Effector memory CD8-positive, alpha-beta T cell (primary cell): Measurements from ENCODE around the gene TMEM255B.

ENCODE experiments used
- ATAC-seq: fragments of 150-1000 bp; cut with Tn5 transposase; replicated peaks from 2 replicates; pipeline ENCODE4 v1.10.0; 2021; ENCODE audit warnings: mild to moderate bottlenecking, moderate library complexity
- DNase-seq, 3 experiments: peaks; one replicate each; pipeline ENCODE4 v3.0.0; 2021
- H3K27ac Mint-ChIP-seq, 2 donors: one replicate each; pipeline ENCODE4 v1.8.0; 2022; ENCODE audit warnings: mild to moderate bottlenecking in 2 of 2, mixed read lengths in 2 of 2, moderate library complexity in 2 of 2
- H3K27me3 Mint-ChIP-seq, 2 donors: one replicate each; pipeline ENCODE4 v1.8.0; 2022; ENCODE audit warnings: mixed read lengths in 2 of 2
- H3K36me3 Mint-ChIP-seq: one replicate; pipeline ENCODE4 v1.8.0; 2022; ENCODE audit warnings: mild to moderate bottlenecking, moderate library complexity, mixed read lengths; ENCODE audit not compliant: insufficient read depth
- H3K4me1 Mint-ChIP-seq, 2 donors: one replicate each; pipeline ENCODE4 v1.8.0; 2022; ENCODE audit warnings: low read depth in 2 of 2, mixed read lengths in 2 of 2
- H3K4me3 Mint-ChIP-seq, 2 donors: one replicate each; pipeline ENCODE4 v1.8.0; 2022; ENCODE audit warnings: mild to moderate bottlenecking in 2 of 2, mixed read lengths in 2 of 2, moderate library complexity in 2 of 2
- H3K9me3 Mint-ChIP-seq, 2 donors: one replicate each; pipeline ENCODE4 v1.8.0; 2022; ENCODE audit warnings: mixed read lengths in 2 of 2

TMEM255B gene

GRCh38 chr13:113862191-113862930 is 103.3 kb downstream of the TMEM255B start:
- Mint-ChIP-seq H3K4me1 (peaks cover 12 to 13% of the 10 kb centered on the region in 2 donors), H3K4me3 (peak overlapping the region; percentile 65 to 77), H3K36me3 (peaks cover 4% of the 10 kb centered on the region), H3K27ac (no peak overlapping the region), H3K9me3 (peaks cover 0 to 13% of the 10 kb centered on the region in 2 donors), H3K27me3 (peaks cover 38 to 49% of the 10 kb centered on the region in 2 donors)
- no peak for ATAC-seq
- DNase-seq: no peak

GRCh38 chr13:113862931-113863523 is 104.0 kb downstream of the TMEM255B start:
- H3K27me3 Mint-ChIP-seq: peaks cover 42 to 55% of the 10 kb centered on the region in 2 donors
- H3K4me3 Mint-ChIP-seq: peak overlapping the region; percentile 65 to 77
- peak; percentile 14 for ATAC-seq
- peaks cover 12 to 13% of the 10 kb centered on the region in 2 donors for H3K4me1 Mint-ChIP-seq
- DNase-seq: no peak
- H3K27ac Mint-ChIP-seq: no peak overlapping the region
- H3K36me3 Mint-ChIP-seq: peaks cover 4% of the 10 kb centered on the region
- H3K9me3 Mint-ChIP-seq: peaks cover under 1 to 13% of the 10 kb centered on the region in 2 donors

GRCh38 chr13:113863524-113864272 is 104.7 kb downstream of the TMEM255B start, which contains the start of gene GAS6:
TSS of gene GAS6 (minus strand) at chr13:113864076. CDS start at chr13:113863920, 156 bp downstream.
- H3K27ac Mint-ChIP-seq: no peak within 1 kb of the TSS
- H3K36me3 Mint-ChIP-seq: peaks cover 4% of the 10 kb centered on the region
- peaks cover 48 to 62% of the 10 kb centered on the region in 2 donors for H3K27me3 Mint-ChIP-seq
- H3K4me3 Mint-ChIP-seq: peak within 1 kb of the TSS; percentile 56 to 77
- H3K9me3 Mint-ChIP-seq: peaks cover 2 to 8% of the 10 kb centered on the region in 2 donors
- ATAC-seq (peak; percentile 67), DNase-seq (no peak)
- peaks cover 12 to 13% of the 10 kb centered on the region in 2 donors for H3K4me1 Mint-ChIP-seq

GRCh38 chr13:113864273-113864890 is 105.4 kb downstream of the TMEM255B start:
- Mint-ChIP-seq H3K4me3 (peak overlapping the region; percentile 50 to 65), H3K27me3 (peaks cover 52 to 68% of the 10 kb centered on the region in 2 donors), H3K36me3 (peaks cover 4% of the 10 kb centered on the region), H3K9me3 (peaks cover under 1 to 2% of the 10 kb centered on the region in 2 donors), H3K4me1 (peaks cover 12% of the 10 kb centered on the region in 2 donors), H3K27ac (no peak overlapping the region)
- ATAC-seq (no peak), DNase-seq (no peak)

- Mint-ChIP-seq H3K4me1 (peaks cover 8 to 12% of the 10 kb centered on the region in 2 donors), H3K36me3 (no peaks in the 10 kb centered on the region), H3K27ac (no peak overlapping the region), H3K27me3 (peaks cover 62 to 69% of the 10 kb centered on the region in 2 donors), H3K4me3 (peak overlapping the region in 1 of 2 donors; percentile 65), H3K9me3 (peaks cover 0 to 2% of the 10 kb centered on the region in 2 donors)
- no peak for DNase-seq
- ATAC-seq: no peak
Observed at GRCh38 chr13:113865427-113865826, 106.4 kb downstream of the TMEM255B start.
